ENCODE results near the gene CSNK1A1L.

GRCh38 chr13:37065890-37066526, 39.5 kb downstream of the CSNK1A1L start:
- TF ChIP-seq CTCF (optimal IDR thresholded peaks at IDR 0.05 in 1 of 3, IDR thresholded peaks at IDR 0.05 in 1 of 3, conservative IDR thresholded peaks at IDR 0.05 in 1 of 3; ENCODE audit: extremely low read depth in 1 of 3, insufficient read depth in 2 of 3, low read length in 3 of 3) (no peak), EZH2 (IDR thresholded peaks at IDR 0.05; ENCODE audit: low read length) (no peak)

All from keratinocyte (primary cell).